ENCODE results near the gene RNF5.

RNF5 gene

GRCh38 chr6:32146287-32146686, 31.9 kb upstream of the RNF5 start:
- no peak overlapping the region for H3K4me3 ChIP-seq (ENCODE audit: low read length)
- TF ChIP-seq, protein P1, sequence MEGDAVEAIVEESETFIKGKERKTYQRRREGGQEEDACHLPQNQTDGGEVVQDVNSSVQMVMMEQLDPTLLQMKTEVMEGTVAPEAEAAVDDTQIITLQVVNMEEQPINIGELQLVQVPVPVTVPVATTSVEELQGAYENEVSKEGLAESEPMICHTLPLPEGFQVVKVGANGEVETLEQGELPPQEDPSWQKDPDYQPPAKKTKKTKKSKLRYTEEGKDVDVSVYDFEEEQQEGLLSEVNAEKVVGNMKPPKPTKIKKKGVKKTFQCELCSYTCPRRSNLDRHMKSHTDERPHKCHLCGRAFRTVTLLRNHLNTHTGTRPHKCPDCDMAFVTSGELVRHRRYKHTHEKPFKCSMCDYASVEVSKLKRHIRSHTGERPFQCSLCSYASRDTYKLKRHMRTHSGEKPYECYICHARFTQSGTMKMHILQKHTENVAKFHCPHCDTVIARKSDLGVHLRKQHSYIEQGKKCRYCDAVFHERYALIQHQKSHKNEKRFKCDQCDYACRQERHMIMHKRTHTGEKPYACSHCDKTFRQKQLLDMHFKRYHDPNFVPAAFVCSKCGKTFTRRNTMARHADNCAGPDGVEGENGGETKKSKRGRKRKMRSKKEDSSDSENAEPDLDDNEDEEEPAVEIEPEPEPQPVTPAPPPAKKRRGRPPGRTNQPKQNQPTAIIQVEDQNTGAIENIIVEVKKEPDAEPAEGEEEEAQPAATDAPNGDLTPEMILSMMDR (IDR thresholded peaks at IDR 0.05; ENCODE audit: low read depth, low read length, poor library complexity, severe bottlenecking) = no peak
- no peak for TF ChIP-seq EZH2phosphoT487 (IDR thresholded peaks at IDR 0.05; ENCODE audit: borderline replicate concordance, low read length)
- H3K9me3 ChIP-seq (ENCODE audit: control insufficient read depth, insufficient read depth, low read length) = no peaks in the 10 kb centered on the region
- no peak overlapping the region for H3K4me2 ChIP-seq (ENCODE audit: low read length)
- peaks cover 3% of the 10 kb centered on the region; the same call in 1 of the 2 replicates for H3F3A ChIP-seq (ENCODE audit: control insufficient read depth, insufficient read depth)
- H3K9me2 ChIP-seq (replicated peaks; ENCODE audit: control insufficient read depth, low read length) = no peaks in the 10 kb centered on the region
- H3K4me1 ChIP-seq (ENCODE audit: control insufficient read depth, low read length) = peaks cover under 1% of the 10 kb centered on the region; the same call in 1 of the 2 replicates
- no peak overlapping the region for H3K27ac ChIP-seq (ENCODE audit: low read depth, low read length)
- H3K79me2 ChIP-seq (ENCODE audit: control insufficient read depth, low read length) = no peaks in the 10 kb centered on the region
- H3K36me3 ChIP-seq (ENCODE audit: control insufficient read depth, low read length) = no peaks in the 10 kb centered on the region
- H3K27me3 ChIP-seq (ENCODE audit: control insufficient read depth, low read length) = peaks cover 12% of the 10 kb centered on the region
- no peaks in the 10 kb centered on the region for H4K20me1 ChIP-seq (ENCODE audit: control insufficient read depth, insufficient read depth, low read depth, low read length)

- Histone ChIP-seq H3F3A (ENCODE audit: control insufficient read depth, insufficient read depth) (peaks cover 3% of the 10 kb centered on the region; the same call in 1 of the 2 replicates), H4K20me1 (ENCODE audit: control insufficient read depth, insufficient read depth, low read depth, low read length) (no peaks in the 10 kb centered on the region), H3K4me2 (ENCODE audit: low read length) (no peak overlapping the region), H3K27ac (ENCODE audit: low read depth, low read length) (no peak overlapping the region), H3K9me3 (ENCODE audit: control insufficient read depth, insufficient read depth, low read length) (no peaks in the 10 kb centered on the region), H3K36me3 (ENCODE audit: control insufficient read depth, low read length) (no peaks in the 10 kb centered on the region), H3K4me1 (ENCODE audit: control insufficient read depth, low read length) (peaks cover 3% of the 10 kb centered on the region; the same call in 1 of the 2 replicates), H3K9me2 (replicated peaks; ENCODE audit: control insufficient read depth, low read length) (no peaks in the 10 kb centered on the region), H3K27me3 (ENCODE audit: control insufficient read depth, low read length) (peaks cover 12% of the 10 kb centered on the region), H3K79me2 (ENCODE audit: control insufficient read depth, low read length) (no peaks in the 10 kb centered on the region), H3K4me3 (ENCODE audit: low read length) (no peak overlapping the region)
- TF ChIP-seq, protein P1 (IDR thresholded peaks at IDR 0.05; ENCODE audit: low read depth, low read length, poor library complexity, severe bottlenecking) = no peak
- no peak for TF ChIP-seq EZH2phosphoT487 (IDR thresholded peaks at IDR 0.05; ENCODE audit: borderline replicate concordance, low read length)
Observed at GRCh38 chr6:32146687-32147086, 31.5 kb upstream of the RNF5 start.

DNA sequence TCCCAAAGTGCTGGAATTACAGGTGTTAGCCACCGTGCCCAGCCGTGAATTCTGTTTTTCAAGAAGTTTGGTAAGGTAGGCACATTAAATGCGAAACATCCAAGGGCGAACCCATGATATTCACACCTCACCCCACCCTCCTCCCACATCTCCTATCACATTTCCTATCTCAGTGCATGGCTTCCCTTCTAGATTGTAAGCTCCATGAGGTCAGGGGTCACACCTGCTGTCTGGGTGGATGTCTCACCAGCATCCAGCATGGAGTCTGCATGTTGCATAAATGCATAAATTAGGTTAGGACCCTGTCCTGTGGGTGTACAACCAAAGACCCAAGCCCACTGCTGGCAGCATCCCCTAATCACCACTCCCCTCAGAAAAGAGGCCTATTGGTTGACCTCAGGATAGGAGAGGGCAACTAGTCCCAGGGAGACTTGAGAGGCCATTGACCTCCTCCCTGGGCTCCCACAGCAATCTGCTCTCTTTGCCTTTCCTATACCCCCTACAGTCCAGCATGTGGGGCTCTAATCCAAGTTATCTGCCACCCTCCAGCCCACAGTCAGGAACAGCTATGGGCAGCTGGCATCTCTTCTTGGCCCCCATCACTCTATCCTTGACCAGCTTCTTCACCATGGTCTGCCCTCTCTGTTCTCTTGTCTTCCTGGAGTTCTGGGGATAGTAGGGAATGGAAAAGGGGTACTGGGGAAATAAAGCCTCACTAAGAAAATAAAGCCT, 30.6 kb upstream of the RNF5 start:
- Histone ChIP-seq H3K9me2 (replicated peaks; ENCODE audit: control insufficient read depth, low read length) (no peaks in the 10 kb centered on the region), H3K4me2 (ENCODE audit: low read length) (no peak overlapping the region), H3K9me3 (ENCODE audit: control insufficient read depth, insufficient read depth, low read length) (no peaks in the 10 kb centered on the region), H4K20me1 (ENCODE audit: control insufficient read depth, insufficient read depth, low read depth, low read length) (no peaks in the 10 kb centered on the region), H3K27me3 (ENCODE audit: control insufficient read depth, low read length) (peaks cover 12% of the 10 kb centered on the region), H3K4me3 (ENCODE audit: low read length) (no peak overlapping the region), H3K79me2 (ENCODE audit: control insufficient read depth, low read length) (no peaks in the 10 kb centered on the region), H3K27ac (ENCODE audit: low read depth, low read length) (no peak overlapping the region), H3K4me1 (ENCODE audit: control insufficient read depth, low read length) (peaks cover 10% of the 10 kb centered on the region), H3F3A (ENCODE audit: control insufficient read depth, insufficient read depth) (peaks cover 5% of the 10 kb centered on the region; the same call in 1 of the 2 replicates), H3K36me3 (ENCODE audit: control insufficient read depth, low read length) (no peaks in the 10 kb centered on the region)
- TF ChIP-seq, protein P1 (IDR thresholded peaks at IDR 0.05; ENCODE audit: low read depth, low read length, poor library complexity, severe bottlenecking) = no peak
- TF ChIP-seq EZH2phosphoT487 (IDR thresholded peaks at IDR 0.05; ENCODE audit: borderline replicate concordance, low read length) = no peak
